ENCODE results near the gene CTSE. TPM values are rescaled to one million over a fixed set of nuclear protein-coding genes. Genes with fewer than 3 reads are reported as not detected.
"Not testable (repeated sequence)": the region's sequence is repeated elsewhere in the genome, so short reads cannot be mapped to it uniquely, and the experiment has no call there.

Gene CTSE
- total RNA-seq, 2 donors from 2014 or later, result 0.15 to 0.42 TPM

DNA sequence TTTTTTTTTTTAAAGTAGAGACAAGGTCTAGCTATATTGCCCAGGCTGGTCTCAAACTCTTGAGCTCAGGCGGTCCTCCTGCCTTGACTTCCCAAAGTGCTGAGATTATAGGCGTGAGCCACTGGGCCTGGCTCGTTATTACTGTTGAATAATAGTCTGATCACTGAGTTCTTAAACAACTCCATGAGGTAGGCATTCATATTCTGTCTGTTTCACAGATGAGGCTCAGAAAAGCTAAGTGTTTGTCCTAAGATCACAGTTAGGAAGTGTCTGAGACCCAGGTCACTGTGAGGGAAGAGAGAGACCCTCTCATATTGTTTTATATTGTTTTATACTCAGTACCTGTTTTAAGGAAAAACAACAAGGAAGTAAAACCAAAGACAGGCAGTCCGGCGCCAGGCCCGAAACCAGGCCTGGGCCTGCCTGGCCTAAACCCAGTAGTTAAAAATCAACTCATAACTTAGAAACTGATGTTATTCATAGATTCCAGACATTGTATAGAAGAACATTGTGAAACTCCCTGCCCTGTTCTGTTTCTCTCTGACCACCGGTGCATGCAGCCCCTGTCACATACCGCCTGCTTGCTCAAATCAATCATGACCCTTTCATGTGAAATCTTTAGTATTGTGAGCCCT is 28.7 kb upstream of the CTSE start:
- not testable (repeated sequence) for H3K36me3 Mint-ChIP-seq (ENCODE audit: low read depth); H3K36me3 ChIP-seq (ENCODE audit: control insufficient read depth, insufficient read depth, low read length); H3K4me3 Mint-ChIP-seq

DNA sequence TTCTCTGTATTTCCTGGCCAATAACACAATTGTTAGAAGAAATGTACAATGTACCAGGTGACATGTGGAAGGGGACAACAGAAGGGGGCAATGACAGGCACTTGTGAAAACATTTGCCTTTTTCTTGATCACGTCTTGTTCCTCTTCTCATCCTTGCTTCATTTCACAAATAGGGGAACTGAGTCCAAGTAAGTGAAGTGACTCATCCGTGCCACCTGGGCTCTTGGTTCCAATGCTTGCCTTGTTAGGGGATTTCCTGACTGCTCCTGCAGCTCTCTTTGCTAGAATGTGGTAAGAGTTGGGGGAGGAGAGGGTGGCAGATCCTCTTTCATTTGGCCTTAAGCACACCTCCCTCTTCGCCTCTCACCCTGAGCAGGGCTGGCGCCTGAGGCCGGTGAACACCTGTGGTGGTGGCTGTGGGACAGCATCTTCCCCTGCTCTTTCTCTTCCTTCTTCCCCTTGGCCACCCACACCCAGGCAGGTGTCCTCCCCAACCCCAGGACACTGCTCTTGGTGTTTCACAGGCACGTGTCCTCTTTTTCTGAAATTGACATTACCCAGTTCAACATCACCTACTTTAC is 27.1 kb upstream of the CTSE start:
- H3K27ac ChIP-seq (ENCODE audit: low read depth, low read length), result no peak overlapping the region
- TF ChIP-seq, protein P1, sequence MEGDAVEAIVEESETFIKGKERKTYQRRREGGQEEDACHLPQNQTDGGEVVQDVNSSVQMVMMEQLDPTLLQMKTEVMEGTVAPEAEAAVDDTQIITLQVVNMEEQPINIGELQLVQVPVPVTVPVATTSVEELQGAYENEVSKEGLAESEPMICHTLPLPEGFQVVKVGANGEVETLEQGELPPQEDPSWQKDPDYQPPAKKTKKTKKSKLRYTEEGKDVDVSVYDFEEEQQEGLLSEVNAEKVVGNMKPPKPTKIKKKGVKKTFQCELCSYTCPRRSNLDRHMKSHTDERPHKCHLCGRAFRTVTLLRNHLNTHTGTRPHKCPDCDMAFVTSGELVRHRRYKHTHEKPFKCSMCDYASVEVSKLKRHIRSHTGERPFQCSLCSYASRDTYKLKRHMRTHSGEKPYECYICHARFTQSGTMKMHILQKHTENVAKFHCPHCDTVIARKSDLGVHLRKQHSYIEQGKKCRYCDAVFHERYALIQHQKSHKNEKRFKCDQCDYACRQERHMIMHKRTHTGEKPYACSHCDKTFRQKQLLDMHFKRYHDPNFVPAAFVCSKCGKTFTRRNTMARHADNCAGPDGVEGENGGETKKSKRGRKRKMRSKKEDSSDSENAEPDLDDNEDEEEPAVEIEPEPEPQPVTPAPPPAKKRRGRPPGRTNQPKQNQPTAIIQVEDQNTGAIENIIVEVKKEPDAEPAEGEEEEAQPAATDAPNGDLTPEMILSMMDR (conservative IDR thresholded peaks at IDR 0.05), result no peak
- no peak overlapping the region for H3K4me3 ChIP-seq (ENCODE audit: low read length)
- H3K27ac Mint-ChIP-seq, result no peak overlapping the region
- whole genome bisulfite sequencing, 2 experiments (ENCODE audit: insufficient coverage in 1 of 2, insufficient read length in 1 of 2), result 88 to 98% methylated on average over 4 to 6 of the region's 6 CpGs
- H3K9me3 Mint-ChIP-seq, result peaks cover 6% of the 10 kb centered on the region
- H3K9me3 ChIP-seq (ENCODE audit: control insufficient read depth, low read length), result no peaks in the 10 kb centered on the region
- H3K36me3 ChIP-seq (ENCODE audit: control insufficient read depth, insufficient read depth, low read length), result no peaks in the 10 kb centered on the region
- no peaks in the 10 kb centered on the region for H3K27me3 ChIP-seq (ENCODE audit: control insufficient read depth, insufficient read depth, low read length, poor library complexity, severe bottlenecking)
- H3K4me1 ChIP-seq (ENCODE audit: control insufficient read depth, insufficient read depth, low read length), result peaks cover 3% of the 10 kb centered on the region
- no peak overlapping the region for H3K9ac ChIP-seq (ENCODE audit: extremely low read depth, low read length, poor library complexity, severe bottlenecking)
- peaks cover 10% of the 10 kb centered on the region for H3K4me1 Mint-ChIP-seq
- no peak for DNase-seq
- H3K27me3 Mint-ChIP-seq (ENCODE audit: insufficient read depth), result no peaks in the 10 kb centered on the region
- no peak overlapping the region for H3K4me3 Mint-ChIP-seq
- H3K36me3 Mint-ChIP-seq (ENCODE audit: low read depth), result peaks cover 4% of the 10 kb centered on the region

More for the DNA sequence above, 28.7 kb upstream of the CTSE start:
- DNase-seq; H3K27ac ChIP-seq (ENCODE audit: low read depth, low read length); H3K4me3 ChIP-seq (ENCODE audit: low read length); H3K4me1 Mint-ChIP-seq; H3K9me3 ChIP-seq (ENCODE audit: control insufficient read depth, low read length); H3K9me3 Mint-ChIP-seq; H3K27me3 ChIP-seq (ENCODE audit: control insufficient read depth, insufficient read depth, low read length, poor library complexity, severe bottlenecking); H3K4me1 ChIP-seq (ENCODE audit: control insufficient read depth, insufficient read depth, low read length); H3K9ac ChIP-seq (ENCODE audit: extremely low read depth, low read length, poor library complexity, severe bottlenecking); H3K27ac Mint-ChIP-seq; H3K27me3 Mint-ChIP-seq (ENCODE audit: insufficient read depth): not testable (repeated sequence)
- 93 to 100% methylated on average over 3 of the region's 8 CpGs for WGBS, 2 experiments (ENCODE audit: insufficient coverage in 1 of 2, insufficient read length in 1 of 2)

DNA sequence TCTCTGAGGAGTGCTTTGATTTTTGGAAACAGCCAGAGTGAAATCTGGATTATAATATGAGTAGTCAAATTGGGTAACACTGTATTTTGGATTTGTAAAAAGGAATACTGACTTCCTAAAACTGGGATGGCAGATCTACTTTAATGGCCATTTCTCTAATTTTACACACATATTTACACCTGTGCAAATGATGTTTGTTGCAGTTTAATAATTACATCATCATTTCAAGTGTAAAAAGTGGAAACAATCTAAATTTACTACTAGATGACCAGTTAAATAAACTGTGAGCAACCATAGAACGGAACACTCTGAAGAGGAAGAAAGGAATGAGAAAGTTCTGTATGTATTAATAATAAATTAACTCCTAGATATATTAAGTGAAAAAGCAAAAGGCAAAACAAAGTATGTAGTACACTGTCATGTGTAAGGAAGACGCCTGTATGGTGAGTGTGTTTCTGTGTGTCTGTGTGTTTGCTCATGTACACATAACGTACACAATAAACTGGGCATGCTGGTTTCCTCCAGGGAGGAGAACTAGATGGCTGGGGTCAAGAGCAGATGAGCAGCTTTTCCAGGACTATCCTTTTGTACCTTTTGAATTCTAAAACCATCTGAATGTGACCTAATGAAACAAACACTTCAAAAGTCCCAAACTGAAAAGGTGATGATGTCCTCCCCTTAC is 26.4 kb upstream of the CTSE start:
- H3K36me3 ChIP-seq (ENCODE audit: control insufficient read depth, insufficient read depth, low read length), result no peaks in the 10 kb centered on the region
- no peak for DNase-seq
- H3K9me3 ChIP-seq (ENCODE audit: control insufficient read depth, low read length), result no peaks in the 10 kb centered on the region
- H3K27me3 Mint-ChIP-seq (ENCODE audit: insufficient read depth), result no peaks in the 10 kb centered on the region
- TF ChIP-seq, protein P1 (conservative IDR thresholded peaks at IDR 0.05), result no peak
- no peak overlapping the region for H3K27ac Mint-ChIP-seq
- no peak overlapping the region for H3K4me3 Mint-ChIP-seq
- WGBS, 2 experiments (ENCODE audit: insufficient coverage in 1 of 2, insufficient read length in 1 of 2), result 94 to 96% methylated on average over 2 of the region's 3 CpGs
- H3K9me3 Mint-ChIP-seq, result peaks cover 6% of the 10 kb centered on the region
- H3K27ac ChIP-seq (ENCODE audit: low read depth, low read length), result no peak overlapping the region
- H3K4me1 ChIP-seq (ENCODE audit: control insufficient read depth, insufficient read depth, low read length), result peaks cover 3% of the 10 kb centered on the region
- H3K27me3 ChIP-seq (ENCODE audit: control insufficient read depth, insufficient read depth, low read length, poor library complexity, severe bottlenecking), result no peaks in the 10 kb centered on the region
- H3K4me1 Mint-ChIP-seq, result peaks cover 10% of the 10 kb centered on the region
- no peak overlapping the region for H3K4me3 ChIP-seq (ENCODE audit: low read length)
- no peak overlapping the region for H3K9ac ChIP-seq (ENCODE audit: extremely low read depth, low read length, poor library complexity, severe bottlenecking)
- peaks cover 4% of the 10 kb centered on the region for H3K36me3 Mint-ChIP-seq (ENCODE audit: low read depth)
